Stimulated activated CD8-positive, alpha-beta memory T cell treated with anti-CD3 and anti-CD28 coated beads, Interleukin-4, amount 100 ng/mL, for 24 hours (primary cell): Measurements from ENCODE around the gene TAF3.
"Not testable (repeated sequence)": the region's sequence is repeated elsewhere in the genome, so short reads cannot be mapped to it uniquely, and the experiment has no call there.

ENCODE experiments used
- DNase-seq: peaks from one replicate; pipeline ENCODE4 v3.0.0-alpha.2; 2020; ENCODE audit warnings: low read depth

TAF3 gene

DNA sequence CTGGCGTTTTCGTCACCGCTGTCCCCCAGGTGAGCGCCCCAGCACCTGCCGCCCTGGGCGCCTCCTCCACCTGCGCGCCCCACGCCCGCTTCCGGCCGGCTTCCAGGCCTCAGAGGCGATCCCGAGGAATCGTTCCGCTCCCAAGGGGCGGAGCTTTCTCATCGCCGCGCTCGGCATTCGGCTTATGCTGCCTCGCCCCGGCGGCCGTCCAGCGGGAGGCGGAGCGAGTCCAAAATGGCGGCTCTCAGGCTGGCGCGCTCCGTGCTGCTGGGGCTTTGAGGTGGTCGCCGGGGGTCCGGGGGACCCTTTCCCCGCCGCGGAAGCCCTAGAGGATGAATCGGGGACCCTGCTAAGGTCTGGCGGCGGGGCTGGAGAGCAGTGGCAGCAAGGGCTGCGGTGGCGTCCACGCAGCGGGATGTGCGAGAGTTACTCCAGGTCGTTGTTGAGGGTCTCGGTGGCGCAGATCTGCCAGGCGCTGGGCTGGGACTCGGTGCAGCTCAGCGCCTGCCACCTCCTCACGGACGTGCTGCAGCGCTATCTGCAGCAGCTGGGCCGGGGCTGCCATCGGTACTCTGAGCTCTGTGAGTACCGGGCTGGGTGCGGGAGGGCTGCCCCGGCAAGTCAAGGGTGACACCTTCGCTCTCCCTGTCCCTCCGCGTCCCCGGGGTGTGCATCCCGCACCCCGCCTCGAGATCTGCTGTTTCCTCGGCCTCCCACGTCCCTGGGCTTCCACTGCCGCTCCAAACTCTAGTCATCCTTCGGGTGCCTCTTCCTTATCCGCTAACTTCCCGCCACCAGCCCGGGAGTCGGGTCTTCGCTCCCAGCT, at the start of gene TAF3:
TAF3 (plus strand) TSS at position 211 of the 826 bp plus-strand sequence; CDS start at position 416, 205 bp downstream.
- peak; percentile 90 for DNase-seq

GRCh38 chr10:7773845-7774801, 44.2 kb upstream of the TAF3 start:
- no peak for DNase-seq

DNA sequence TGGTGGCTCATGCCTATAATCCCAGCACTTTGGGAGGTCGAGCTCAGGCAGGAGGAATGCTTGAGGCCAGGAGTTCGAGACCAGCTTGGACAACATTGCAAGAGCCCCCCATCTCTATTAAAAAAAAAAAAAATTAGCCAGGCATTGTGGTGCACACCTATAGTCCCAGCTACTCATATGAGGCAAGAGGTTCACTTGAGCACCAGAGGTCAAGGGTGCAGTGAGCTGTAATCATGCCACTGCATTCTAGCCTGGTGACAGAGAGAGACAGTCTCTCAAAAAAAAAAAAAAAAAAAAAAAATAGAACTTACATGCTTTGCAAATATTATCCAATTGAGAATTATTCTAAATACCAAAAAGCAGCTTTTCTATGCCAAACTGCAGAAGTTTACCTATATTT, 41.5 kb upstream of the TAF3 start:
- no peak for DNase-seq

GRCh38 chr10:7782194-7782593, 36.1 kb upstream of the TAF3 start:
- not testable (repeated sequence) for DNase-seq

DNA sequence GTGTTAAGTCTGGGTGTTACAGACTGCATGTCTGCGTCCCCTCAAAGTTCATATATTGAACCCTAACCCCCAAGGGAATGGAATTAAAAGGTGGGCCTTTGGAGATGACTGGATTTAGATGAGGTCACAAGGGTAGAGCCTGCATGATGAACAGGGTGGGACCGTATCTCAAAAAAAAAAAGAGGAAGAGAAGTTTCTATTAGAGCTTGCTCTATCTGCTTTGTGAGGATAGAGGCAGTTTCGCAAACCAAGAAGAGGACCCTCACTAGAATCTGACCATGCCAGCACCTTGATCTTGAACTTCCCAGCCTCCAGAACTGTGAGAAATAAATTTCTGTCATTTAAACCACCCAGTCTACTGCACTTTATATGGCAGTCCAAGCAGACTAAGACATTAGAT, 31.9 kb upstream of the TAF3 start:
- DNase-seq, result no peak

DNA sequence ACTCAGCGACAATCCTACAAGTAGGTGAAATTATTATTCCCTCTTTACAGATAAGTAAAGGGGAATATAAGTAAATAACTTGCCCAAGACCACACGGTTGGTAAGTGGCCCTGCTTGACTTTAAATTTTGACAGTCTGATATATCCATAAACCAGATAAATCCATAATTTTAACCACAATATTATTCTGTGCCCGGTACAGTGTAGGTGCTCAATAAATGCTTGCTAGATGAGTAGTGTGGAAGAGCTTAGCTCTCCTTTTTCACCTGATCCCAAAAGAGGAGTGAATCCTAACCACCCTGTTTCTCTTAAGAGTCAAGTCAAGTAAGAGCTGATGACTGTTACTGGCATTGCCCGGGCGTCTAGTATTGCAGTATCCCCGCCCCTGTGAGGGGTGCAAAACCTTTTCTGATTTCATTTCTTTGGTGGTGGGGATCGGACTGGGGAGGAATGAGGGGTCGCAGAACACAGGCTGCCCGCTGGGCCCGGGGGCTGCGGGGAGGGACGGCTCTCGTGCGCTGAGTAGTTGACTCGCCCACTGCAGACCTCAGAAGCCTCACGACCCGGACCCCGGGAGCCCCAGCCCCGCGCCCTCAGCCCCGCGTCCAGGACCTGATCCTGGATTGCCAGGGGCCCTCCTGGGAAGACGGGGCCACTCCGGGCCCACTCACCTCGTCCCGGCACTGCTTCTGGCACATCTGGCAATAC, 31.0 kb upstream of the TAF3 start:
- DNase-seq, result no peak

- DNase-seq, result peak; percentile 97
Measured at GRCh38 chr10:7787857-7788638, 30.3 kb upstream of the TAF3 start, which contains the start of the genes ATP5F1C and KIN. Gene ATP5F1C, plus strand, starts transcription at chr10:7788177. Its CDS starts 31 bp downstream, at chr10:7788208. Gene KIN, minus strand, starts transcription at chr10:7787993. Its CDS starts 60 bp downstream, at chr10:7787933.

- DNase-seq, result peak; percentile 1
Measured at GRCh38 chr10:7788639-7789286, 29.5 kb upstream of the TAF3 start.

DNA sequence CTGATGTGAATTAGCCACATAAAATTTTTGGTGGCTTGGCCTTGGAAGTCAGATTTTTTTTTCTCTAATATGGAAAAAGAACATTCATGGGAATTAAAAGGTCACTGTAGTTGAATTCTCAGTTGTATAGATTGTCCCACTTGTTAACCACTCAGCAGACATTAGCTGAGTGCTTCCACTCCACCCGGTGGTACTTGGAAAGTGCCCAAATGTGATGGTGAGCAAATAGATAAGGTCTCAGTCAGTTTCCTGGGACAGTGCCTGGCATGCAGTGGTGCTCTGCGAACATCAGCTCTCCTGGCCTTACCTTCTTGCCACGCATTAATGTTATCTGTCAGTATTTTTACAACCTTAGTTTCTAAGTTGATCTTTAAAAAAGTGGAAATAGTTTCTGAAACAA, 28.9 kb upstream of the TAF3 start:
- DNase-seq, result no peak

DNA sequence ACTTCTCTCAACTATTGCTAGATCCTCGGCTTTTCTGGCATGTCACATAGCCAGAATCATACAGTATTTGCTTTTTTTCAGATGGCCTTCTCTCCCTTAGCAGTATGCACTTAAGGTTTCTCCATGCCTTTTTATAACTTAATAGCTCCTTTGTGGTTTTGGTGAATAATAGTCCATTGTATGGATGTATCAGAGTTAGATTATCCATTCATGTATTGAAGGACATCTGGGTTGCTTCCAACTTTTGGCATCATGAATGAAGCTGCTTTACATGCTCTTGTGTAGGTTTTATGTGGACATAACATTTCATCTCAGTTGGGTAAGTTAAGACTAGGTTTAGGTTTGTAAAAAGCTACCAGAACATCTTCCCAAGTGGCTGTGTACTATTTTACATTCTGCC, 25.8 kb upstream of the TAF3 start:
- DNase-seq, result no peak

DNA sequence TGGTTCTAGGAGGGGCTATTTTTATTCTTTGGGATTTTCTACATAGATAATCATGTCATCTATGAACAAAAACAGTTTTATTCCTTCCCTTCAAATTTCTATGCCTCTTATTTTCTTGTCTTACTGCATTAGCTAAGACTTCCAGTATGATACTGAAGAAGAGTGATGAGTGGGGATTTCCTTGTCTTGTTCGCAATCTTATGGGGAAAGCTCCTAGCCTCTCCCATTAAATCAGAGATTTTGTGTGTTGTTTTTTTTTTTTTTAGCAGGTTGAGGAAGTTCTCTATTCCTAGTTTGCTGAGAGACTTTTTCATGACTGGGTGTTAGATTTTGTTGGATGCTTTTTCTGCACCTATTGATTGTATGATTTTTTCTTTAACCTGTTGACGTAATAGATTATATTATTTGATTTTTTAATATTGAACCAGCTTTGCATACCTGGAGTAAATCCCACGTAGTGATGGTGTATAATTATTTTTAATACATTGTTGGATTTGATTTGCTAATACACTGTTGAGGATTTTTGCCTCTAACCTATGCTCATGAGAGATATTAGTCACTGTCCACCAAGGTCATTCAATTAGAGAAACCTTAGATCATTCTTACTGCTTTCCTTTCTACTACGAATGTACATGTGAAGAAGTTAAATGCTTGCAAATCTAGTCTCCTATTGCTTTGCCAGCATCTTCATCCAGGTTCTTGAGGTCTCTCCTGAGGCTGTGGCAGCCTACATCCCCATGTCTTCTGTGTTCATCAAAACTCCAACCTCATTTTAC, 23.9 kb upstream of the TAF3 start:
- DNase-seq, result no peak

DNA sequence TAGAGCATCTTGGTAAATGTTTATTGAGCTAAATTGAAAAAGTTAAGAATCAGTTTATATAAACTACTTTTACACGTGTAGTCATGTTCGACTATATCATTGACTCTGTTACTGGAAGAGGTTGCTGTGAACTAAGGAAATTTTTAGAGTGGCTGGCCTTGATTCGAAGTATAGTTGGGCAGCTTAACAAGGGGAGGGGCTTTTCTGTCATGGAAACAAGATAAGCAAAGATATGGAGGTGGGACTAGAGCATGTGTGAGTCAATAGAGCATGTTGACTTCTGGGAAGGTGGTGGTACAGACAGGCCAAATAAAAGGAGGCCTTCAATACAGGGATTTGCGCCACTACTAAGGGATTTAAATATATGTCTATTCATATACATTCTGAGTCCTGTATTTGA, 22.7 kb upstream of the TAF3 start:
- no peak for DNase-seq

GRCh38 chr10:7797582-7797981, 20.7 kb upstream of the TAF3 start:
- no peak for DNase-seq

- no peak for DNase-seq
Measured at GRCh38 chr10:7802606-7803005, 15.7 kb upstream of the TAF3 start.

- no peak for DNase-seq
Measured at GRCh38 chr10:7804216-7804615, 14.1 kb upstream of the TAF3 start.

DNA sequence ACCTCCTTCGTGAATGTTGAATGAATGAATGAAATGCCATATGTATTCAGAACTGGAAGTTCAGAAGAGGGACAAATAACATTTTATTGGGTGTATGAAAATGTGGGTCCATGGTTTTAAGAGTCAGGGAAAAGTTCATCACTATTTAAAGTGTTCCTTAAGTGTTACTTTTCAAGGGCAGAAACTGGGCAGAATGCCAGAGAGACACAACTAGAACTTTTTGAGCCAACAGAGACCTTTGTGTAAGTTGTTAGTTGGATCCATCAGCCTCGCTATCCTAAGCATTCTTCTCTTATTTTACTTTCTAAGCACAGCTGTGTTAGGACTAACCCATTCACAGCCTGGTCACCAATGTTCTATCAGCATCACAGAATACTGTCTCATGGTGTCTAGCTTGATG, 13.6 kb upstream of the TAF3 start:
- no peak for DNase-seq

DNA sequence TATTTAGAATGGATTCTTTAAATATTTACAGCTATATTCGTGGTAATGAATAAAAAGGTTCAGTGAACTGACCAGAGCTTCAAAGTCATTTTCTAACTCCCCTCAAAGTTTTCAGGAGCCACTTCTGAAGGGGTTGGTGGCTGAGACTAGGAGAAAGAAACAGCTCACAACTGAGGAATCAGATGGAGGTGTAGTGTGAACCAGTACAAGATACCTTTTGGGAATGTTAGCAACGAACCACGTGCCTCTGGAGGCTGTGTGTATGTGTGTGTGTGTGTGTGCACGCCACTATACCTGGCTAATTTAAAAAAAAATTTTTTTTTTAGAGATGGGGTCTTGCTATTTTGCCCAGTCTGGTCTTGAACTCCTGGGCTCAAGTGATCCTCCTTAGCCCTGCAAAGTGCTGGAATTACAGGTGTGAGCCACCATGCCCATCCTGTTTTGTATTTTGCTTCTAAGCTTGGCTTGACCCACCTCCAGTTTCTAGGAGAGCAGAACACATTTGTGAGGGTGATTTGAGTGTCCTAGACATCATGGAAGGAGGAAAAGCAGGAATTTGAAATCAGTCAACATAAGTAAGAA, 9.5 kb upstream of the TAF3 start:
- DNase-seq, result no peak

GRCh38 chr10:7810443-7810842, 7.9 kb upstream of the TAF3 start:
- no peak for DNase-seq

DNA sequence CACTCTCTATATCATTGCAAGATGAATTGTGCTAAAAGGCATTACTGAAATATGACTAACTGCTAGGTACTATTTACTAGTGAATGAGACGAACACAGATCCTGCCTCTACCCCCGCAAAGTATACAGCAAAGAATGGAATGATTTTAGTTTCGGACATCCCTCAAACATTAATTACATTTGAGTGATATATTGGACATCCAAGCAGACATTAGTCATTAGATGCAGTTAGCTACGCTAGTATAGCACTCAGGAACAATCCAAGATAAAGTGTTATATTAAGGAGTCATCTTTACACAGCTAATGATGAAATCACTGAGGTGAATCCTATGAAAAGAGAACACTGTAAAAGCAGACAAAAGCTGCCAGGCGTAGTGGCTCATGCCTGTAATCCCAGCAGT, 7.3 kb upstream of the TAF3 start:
- no peak for DNase-seq

GRCh38 chr10:7811743-7812142, 6.6 kb upstream of the TAF3 start:
- not testable (repeated sequence) for DNase-seq
